ENCODE results near the gene CERS6.

CERS6 gene

GRCh38 chr2:168703926-168704325 is 247.9 kb downstream of the CERS6 start:
- no peak for DNase-seq (ENCODE audit: low read depth)

GRCh38 chr2:168705534-168706470 is 249.7 kb downstream of the CERS6 start:
- no peak for DNase-seq (ENCODE audit: low read depth)

GRCh38 chr2:168706806-168707205 is 250.7 kb downstream of the CERS6 start:
- DNase-seq (ENCODE audit: low read depth): no peak

GRCh38 chr2:168708080-168708479 is 252.0 kb downstream of the CERS6 start:
- DNase-seq (ENCODE audit: low read depth): no peak

GRCh38 chr2:168710754-168711467 is 254.8 kb downstream of the CERS6 start:
- no peak for DNase-seq (ENCODE audit: low read depth)

- no peak for DNase-seq (ENCODE audit: low read depth)
These were observed 256.0 kb downstream of the CERS6 start for GRCh38 chr2:168712053-168712452.

GRCh38 chr2:168713325-168713724 is 257.3 kb downstream of the CERS6 start:
- DNase-seq (ENCODE audit: low read depth): no peak

GRCh38 chr2:168715849-168716248 is 259.8 kb downstream of the CERS6 start:
- DNase-seq (ENCODE audit: low read depth): no peak

- DNase-seq (ENCODE audit: low read depth): no peak
These were observed 260.8 kb downstream of the CERS6 start for GRCh38 chr2:168716839-168717238.

- no peak for DNase-seq (ENCODE audit: low read depth)
These were observed 261.9 kb downstream of the CERS6 start for GRCh38 chr2:168717790-168718502.

- DNase-seq (ENCODE audit: low read depth): no peak
These were observed 262.6 kb downstream of the CERS6 start for GRCh38 chr2:168718622-168719021.

- DNase-seq (ENCODE audit: low read depth): no peak
These were observed 263.4 kb downstream of the CERS6 start for GRCh38 chr2:168719446-168719845.

- no peak for DNase-seq (ENCODE audit: low read depth)
These were observed 266.5 kb downstream of the CERS6 start for GRCh38 chr2:168722592-168722991.

- DNase-seq (ENCODE audit: low read depth): no peak
These were observed 267.3 kb downstream of the CERS6 start for GRCh38 chr2:168723275-168723899.

GRCh38 chr2:168726375-168726774 is 270.3 kb downstream of the CERS6 start:
- DNase-seq (ENCODE audit: low read depth): no peak

- DNase-seq (ENCODE audit: low read depth): no peak
These were observed 271.9 kb downstream of the CERS6 start for GRCh38 chr2:168727904-168728470.

- no peak for DNase-seq (ENCODE audit: low read depth)
These were observed 273.4 kb downstream of the CERS6 start for GRCh38 chr2:168729455-168729854.

- no peak for DNase-seq (ENCODE audit: low read depth)
These were observed 274.3 kb downstream of the CERS6 start for GRCh38 chr2:168730344-168730743.

GRCh38 chr2:168731002-168731401 is 274.9 kb downstream of the CERS6 start:
- DNase-seq (ENCODE audit: low read depth): no peak

- DNase-seq (ENCODE audit: low read depth): no peak
These were observed 275.5 kb downstream of the CERS6 start for GRCh38 chr2:168731616-168732015.

- DNase-seq (ENCODE audit: low read depth): no peak
These were observed 276.0 kb downstream of the CERS6 start for GRCh38 chr2:168732100-168732499.

- no peak for DNase-seq (ENCODE audit: low read depth)
These were observed 276.4 kb downstream of the CERS6 start for GRCh38 chr2:168732506-168732905.
